ENCODE measurements around the gene CMIP. TPM values are rescaled to one million over a fixed set of nuclear protein-coding genes. Genes with fewer than 3 reads are reported as not detected.
"Not testable (repeated sequence)": the region's sequence is repeated elsewhere in the genome, so short reads cannot be mapped to it uniquely, and the experiment has no call there.

Gene CMIP
- total RNA-seq, 1 donor from 2014 or later: 59.8 TPM

DNA sequence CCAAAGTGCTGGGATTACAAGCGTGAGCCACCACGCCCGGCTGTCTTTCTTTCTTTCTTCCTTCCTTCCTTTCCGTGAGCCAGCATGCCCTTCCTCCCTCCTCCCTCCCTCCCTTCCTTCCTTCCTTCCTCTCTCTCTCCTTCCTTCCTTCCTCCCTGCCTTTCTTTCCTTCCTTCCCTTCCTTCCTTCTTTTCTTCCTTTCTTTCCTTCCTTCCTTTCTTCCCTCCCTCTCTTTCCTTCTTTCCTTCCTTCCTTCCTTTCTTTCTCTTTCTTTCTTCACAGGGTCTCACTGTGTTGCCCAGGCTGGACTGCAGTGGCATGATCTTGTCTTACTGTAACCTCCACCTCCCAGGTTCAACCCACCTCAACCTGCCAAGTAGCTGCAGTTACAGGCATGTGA, 283.8 kb downstream of the CMIP start:
- intact Hi-C loops (cut with micrococcal nuclease): no loop called here

DNA sequence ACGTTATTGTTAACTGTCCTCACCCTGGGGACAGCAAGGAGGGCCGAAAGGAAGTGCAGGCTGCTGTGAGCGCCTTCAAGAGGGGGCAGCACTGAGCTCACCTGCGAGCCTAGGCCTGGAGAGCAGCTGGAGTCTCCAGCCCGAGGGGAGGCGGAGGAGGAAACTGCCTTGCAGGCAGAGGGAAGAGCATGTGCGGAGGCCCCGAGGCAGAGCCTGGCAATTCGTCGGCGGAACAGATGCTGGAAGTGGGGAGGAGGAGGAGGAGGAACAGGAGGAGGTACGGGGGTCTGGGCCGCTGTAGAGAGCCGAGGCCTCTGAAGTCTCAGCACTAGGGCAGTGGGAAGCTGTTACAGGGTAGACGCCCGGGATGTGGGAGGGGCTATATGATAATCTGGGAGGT, 284.8 kb downstream of the CMIP start:
- intact Hi-C loops (cut with micrococcal nuclease): no loop called here

DNA sequence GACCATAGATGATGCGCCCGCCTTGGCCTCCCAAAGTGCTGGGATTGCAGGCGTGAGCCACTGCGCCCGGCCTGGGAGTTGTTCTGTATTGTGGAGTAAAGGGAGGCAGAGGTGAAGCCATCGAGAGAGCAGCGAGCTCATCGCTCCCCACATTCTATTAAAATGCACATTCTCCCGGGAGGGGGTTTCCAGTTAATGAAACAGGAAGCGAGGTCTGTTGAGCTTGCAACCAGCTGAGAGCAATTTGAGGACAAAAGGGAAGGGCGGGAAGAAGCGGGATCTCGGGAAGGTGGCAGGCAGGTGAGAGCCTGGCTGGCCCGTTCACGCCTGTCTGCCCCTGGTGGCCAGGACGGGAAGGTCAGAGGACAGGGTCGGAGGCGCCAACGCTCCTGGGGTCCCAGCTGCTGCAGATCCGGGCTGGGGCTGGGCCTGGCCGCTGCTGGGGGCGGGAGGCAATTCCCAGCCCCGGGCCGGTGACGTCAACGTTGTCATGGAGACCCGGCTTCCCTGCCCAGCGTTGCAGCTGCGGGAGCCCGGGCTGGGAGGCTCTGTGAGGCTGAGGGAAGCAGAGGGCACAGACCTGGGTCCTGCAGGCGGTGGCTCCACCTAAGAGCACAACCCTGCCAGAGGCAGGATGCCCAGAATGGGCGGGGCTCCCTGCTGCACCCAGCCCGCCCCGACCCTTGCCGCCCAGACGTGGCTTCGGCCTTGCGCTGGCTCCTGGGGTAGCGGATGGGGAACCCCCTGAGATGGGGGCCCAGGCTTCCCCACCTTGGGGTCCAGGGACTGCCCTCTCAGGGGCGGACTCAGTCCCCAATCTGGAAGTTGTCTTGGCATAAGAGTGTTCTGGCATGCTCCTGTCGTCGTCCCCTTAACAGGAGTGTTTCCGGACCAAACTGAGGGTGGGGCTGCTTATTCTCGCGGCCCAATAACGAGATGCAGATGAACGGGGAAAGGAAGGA, 285.8 kb downstream of the CMIP start:
- intact Hi-C loops (cut with micrococcal nuclease): loop anchor here (1.0 to 10.0 kb wide), 3 partner anchors 16 to 1206 kb away; no protein-coding TSS in a partner anchor

DNA sequence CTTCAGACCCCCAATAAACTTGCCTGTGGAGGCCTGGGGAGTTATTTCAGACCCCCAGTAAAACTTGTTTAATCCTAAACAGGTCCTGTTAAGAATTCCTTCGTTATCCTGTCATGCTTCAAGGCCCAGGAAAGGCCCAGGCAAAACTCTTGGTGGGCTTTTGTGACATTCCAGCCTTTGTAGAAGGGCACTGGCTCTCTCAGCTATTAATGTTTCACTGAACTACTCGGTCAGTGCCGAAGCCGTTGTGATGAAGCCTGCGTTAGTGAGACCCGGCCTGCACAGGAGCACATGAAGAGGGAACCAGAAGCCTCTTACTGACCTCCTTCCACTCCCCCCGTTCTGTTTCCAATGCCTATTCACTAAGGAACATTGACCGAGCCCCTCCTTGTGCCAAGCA, 287.0 kb downstream of the CMIP start:
- intact Hi-C loops (cut with micrococcal nuclease): loop anchor here (2.0 to 10.0 kb wide), 2 partner anchors 329 to 1207 kb away; no protein-coding TSS in a partner anchor

DNA sequence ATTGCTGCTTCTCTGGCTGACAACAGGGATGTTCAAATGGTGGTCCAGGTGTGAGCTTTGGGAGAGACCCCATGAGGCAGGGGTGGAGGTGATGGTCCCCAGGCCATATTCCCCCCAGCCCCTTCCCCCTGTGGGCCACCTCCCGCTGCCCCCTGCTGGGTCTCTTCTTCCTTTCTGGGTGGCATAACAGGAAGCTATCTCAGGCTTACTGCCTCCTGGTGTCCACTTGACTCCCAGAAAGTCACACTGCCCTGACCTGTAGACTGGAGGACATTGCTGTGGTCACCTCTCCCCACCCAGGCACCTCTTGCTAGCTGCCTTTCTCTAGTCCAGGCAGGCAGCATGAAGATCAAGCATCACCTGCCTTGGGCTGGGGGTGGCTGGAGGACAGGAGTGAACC, 288.1 kb downstream of the CMIP start:
- intact Hi-C loops (cut with micrococcal nuclease): loop anchor here (10.0 kb wide), 1 partner anchor 1208 kb away; no protein-coding TSS in a partner anchor

DNA sequence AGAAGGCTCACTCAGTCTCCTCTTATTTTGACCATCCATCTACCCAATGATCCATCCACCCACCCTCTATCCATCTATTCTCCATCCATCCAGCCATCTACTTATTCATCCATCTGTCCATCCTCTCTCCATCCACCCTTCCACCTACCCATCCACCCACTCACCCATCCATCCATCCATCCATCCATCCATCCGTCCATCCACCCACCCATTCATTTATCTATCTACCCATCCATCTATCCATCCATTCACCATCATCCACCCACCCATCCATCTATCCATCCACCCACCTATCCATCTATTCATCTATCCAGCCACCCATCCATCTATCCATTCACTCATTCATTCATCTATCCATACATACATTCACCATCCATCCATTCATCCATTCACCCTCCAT, 288.7 kb downstream of the CMIP start:
- intact Hi-C loops (cut with micrococcal nuclease): loop anchor here (10.0 kb wide), 1 partner anchor 1208 kb away; no protein-coding TSS in a partner anchor

DNA sequence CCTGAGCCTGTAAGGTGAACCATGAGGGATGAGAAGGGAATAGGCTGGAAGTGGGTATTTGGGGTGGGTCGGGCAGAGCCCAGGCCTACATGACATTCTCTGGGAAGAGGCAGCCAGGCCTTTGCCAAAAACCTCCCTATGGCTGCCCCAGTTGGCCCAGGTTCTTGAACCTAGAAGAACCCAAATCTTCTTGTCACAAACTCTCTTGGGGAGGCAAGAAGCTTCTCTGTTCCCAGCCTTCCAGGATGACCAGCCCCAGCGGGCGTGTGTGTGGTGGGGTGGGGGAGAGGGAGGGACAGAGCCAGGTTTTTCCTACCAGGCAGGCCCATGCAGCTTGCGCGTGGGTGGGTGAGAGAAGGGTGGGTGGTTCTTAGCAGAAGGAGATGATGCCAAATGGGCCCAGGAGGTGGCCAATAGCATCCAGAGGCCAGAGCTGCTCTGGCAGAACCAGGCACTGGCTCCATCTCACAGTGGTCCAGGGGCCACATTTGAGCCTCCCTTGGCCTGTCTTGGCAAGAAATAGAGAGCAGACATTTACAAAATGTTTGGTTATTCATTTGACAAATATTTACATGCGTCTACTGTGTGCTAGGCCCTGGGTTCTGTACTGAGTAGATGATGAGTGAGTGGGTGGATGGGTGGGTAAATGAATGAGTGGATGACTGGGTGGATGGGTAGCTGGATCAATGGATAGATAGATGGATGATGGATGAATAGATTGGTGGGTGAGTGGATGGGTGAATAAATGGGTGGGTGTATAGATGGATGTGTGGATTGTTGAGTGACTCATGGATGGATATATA, 290.2 kb downstream of the CMIP start:
- intact Hi-C loops (cut with micrococcal nuclease): loop anchor here (10.0 kb wide), 1 partner anchor 1210 kb away; no protein-coding TSS in a partner anchor

DNA sequence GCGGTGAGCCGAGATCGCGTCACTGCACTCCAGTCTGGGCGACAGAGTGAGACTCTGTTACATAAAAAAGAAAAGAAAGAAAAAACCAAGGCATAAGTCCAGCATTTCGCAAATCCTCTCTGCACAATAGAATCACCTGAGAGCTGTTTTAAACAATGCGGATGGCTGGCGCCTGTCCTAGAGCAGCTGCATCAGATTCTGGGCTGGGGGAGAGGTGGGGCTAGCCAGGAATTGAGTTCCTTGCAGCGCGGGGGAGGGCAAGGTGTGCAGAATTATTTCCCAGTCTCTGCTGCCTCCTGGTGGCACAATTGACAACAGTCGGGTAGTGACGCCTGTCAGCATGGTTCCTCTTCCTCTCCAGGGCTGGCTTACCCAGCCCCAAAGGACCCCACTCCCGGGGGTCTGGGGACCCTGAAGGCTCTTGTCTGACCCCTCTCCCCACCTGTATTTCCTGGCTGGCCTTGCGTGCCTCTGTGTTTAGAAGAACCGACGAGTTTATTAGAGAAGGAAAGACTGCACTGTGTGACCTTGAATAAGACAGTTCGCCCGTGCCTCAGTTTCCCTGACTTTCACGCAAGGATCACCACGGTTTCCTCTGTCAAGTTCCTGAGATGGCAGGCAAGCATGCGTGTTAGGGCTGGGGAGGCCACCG, 293.4 kb downstream of the CMIP start:
- intact Hi-C loops (cut with micrococcal nuclease): loop anchor here (1.0 to 10.0 kb wide), 13 partner anchors 15 to 1213 kb away; partner anchors contain the start of genes ATMIN, C16orf46 and GAN

DNA sequence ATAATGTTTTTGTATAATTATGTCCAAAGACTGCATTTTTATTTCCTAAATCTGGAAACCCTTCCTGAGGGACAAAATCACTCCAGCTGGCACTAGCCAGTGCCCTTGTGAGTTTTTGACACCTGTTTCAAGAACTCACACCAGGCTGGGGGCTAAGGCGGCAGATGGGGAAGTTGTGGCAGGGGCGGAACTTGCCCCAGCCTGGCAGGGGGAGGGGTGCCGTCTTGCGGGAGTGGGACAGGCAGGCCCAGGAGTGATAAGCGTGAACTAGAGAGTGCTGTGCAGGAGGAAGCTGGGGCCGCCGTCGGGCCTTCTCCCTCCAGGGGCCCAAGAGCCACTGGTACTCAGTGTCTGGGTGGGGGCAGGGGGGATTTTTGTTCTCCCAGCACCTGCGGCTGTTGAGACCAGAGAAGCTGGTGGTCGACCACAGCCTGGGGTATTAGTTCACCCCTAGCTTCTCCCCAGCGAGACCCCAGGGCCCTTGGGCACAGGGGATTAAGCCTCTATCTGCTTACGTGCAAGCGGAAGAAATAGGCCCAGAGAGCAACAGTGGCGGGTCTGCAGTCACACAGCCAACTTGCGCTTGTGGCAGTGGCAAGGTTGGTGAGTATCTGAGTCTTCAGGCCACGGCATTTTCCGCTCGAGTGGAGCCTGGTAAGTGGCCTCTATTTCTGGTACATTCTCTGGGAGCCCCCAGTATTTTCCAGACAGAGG, 294.3 kb downstream of the CMIP start:
- intact Hi-C loops (cut with micrococcal nuclease): loop anchor here (1.0 to 10.0 kb wide), 12 partner anchors 16 to 1214 kb away; partner anchors contain the start of genes ATMIN, C16orf46 and GAN

DNA sequence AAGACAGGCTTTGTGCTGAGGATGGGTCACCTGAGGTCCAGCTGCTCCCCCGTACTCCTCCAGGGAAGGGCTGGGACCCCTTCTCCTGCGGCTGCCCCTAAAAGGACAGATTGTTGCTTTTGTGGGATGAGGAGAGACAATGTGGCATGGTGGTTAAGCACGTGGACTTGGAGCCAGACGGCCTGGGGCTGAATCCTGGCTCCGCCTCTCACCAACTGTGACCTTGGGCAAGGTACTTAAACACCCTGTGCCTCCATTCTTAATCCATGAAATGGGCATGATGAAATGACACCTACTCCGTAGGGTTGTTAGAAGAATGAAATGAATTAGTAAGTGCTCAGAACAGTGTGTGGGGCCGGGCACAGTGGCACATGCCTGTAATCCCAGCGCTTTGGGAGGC, 294.9 kb downstream of the CMIP start:
- intact Hi-C loops (cut with micrococcal nuclease): loop anchor here (2.0 to 10.0 kb wide), 3 partner anchors 425 to 1215 kb away; partner anchors contain the start of genes C16orf46 and GAN

DNA sequence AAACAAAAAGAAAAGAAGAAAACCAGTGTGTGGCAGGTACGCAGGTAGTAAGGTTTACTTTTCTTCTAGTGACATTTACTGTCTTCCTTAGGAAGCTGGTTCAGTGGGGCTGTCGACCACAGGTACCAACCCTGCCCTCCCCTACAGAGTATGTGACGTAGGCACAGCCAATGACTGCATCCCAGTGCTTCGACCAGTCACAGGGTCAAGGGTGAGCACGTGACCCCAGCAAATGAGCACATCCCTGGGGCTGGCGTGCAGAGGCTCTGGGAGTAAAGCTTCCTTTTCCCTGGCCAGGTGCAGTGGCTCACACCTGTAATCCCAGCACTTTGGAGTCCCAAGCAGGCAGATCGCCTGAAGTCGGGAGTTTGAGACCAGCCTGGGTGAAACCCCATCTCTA, 295.6 kb downstream of the CMIP start:
- intact Hi-C loops (cut with micrococcal nuclease): no loop called here

DNA sequence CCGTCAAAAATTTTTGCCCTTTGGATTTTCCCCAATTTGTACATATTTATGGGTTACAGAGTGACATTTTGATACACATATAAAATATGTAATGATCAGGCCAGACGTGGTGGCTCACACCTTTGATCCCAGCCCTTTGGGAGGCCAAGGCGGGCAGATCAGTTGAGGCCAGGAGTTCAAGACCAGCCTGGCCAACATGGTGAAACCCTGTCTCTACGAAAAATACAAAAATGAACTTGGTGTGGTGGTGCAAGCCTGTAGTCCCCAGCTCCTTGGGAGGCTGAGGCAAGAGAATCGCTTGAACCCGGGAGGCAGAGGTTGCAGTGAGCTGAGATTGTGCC, 296.8 kb downstream of the CMIP start:
- intact Hi-C loops (cut with micrococcal nuclease): not testable (repeated sequence)

DNA sequence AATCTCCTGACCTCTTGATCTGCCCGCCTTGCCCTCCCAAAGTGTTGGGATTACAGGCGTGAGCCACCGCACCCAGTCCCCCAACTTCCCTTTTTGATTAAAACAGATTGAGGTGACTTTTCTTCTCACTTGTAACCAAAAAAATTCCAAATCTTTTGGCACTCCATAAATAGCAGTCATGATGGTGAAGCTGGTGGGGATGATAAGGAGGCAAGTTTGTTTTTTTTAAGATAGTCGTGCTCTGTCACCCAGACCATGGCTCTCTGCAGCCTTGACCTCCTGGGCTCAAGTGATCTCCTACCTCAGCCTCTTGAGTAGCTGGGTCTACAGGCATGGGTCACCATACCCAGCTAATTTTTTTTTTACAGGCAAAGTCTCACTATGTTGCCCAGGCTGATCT, 299.8 kb downstream of the CMIP start:
- intact Hi-C loops (cut with micrococcal nuclease): no loop called here

DNA sequence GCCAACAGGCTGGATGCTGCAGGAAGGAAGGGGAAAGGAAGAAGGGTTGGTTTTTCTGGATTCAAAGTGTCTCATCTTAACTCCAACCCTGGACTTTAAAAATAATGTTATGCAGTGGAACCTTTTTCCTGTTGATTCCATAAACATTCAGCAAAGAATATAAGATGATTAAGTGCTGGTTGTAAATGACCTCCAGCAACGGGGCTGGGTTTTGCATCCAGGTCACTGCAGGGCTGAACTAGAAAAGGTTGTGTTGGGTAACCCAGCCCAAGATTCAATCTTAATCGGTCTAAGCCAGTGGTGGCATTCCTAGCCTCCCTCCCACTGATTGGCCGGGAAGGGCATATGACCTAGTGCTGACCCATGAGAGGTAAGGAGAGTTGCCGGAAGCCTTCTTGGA, 300.3 kb downstream of the CMIP start:
- intact Hi-C loops (cut with micrococcal nuclease): no loop called here

DNA sequence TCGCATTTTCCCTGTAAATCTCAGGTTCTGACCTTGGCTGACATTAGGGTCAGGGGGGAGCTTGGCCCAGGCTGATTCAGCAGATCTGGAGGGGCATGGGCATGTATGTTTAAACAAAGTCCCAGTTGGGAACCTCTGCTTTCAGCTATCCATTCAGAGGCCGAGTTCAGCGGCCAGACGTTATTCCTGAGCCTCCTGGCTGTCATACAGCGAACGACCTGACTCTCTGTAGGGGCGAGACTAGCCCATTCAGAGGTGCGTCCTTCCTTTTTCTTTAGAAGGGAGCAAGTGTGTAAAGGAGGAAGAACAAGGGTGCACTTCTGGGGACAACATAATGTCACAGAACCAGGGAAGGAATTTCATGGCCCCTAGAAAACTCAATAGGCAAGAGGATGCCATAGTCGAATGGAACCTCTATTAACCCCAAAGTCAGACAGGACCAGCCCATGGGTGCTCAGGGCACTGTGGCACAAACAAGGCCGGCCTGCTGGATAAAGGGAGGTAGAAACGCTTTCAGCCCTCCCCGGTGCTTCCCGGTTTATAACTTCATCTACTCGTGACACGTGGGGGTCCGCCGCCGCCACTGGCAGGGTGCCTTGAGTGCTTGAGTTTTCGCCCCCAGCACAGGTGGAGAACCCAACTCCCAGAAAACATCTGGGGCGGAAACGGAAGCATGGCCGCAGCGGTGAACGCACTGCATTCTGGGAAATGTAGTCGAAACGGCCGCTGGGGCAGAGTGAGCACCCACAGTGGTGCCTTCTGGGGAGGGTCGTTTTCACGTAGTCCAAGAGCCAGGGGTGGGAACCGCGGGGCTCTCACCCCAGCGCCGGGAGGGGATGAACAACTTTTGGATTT, 301.3 kb downstream of the CMIP start:
- intact Hi-C loops (cut with micrococcal nuclease): loop anchor here (1.0 to 2.0 kb wide), 6 partner anchors 16 to 670 kb away; partner anchors contain the start of genes GAN, GCSH and PLCG2

DNA sequence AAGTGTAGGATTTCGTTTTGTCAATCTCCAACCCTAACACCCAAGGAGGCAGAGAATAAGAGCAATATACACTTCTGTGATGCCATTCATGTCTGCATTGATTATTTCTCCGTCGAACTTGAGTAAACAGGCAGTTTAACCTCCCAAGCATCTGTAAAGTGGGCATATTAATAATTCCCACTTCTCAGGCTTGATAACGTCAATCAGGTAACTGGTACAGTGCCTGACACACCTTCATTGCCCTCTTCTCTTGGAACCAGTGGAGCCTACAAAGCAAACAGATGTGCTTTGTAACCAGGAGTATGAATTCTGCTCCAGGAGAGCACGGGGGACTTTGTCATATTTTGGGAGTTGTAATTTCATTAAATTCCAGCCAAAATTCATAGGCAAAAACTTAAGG, 302.0 kb downstream of the CMIP start:
- intact Hi-C loops (cut with micrococcal nuclease): loop anchor here (1.0 to 2.0 kb wide), 6 partner anchors 16 to 670 kb away; partner anchors contain the start of genes GAN, GCSH and PLCG2

DNA sequence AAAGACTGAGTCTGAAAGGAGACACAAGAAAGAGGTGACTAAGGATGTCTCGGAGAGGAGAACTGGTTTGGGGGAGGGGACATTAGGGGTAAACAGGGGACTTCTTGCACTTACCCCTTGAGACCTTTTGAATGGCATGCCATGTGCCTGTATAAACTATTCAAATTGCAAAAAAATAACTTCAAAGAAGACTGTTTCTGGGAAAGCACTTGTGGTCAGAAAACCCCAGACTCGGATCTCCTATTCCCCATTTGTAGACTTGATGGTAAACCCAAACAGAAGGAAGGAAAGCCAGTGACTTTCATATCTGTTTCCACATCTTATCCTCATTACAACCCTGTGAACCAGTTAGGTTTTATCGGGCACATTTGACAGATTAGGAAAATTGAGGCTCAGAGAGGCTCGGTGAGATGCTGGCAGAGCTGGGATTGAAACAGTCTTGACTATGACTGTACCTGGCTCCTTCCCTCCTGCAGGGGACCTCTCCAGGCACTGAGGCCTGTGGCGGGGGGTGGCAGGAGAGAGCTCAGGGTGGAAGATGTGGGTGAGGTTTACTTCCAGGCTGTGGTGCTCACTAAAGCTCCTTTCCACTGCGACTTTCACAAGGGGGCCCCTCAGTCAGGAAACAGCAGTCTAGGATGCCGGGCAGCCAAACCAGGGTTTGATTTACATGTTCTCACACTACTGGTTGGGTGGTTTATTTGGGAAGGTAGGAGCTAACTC, 304.0 kb downstream of the CMIP start:
- intact Hi-C loops (cut with micrococcal nuclease): no loop called here

DNA sequence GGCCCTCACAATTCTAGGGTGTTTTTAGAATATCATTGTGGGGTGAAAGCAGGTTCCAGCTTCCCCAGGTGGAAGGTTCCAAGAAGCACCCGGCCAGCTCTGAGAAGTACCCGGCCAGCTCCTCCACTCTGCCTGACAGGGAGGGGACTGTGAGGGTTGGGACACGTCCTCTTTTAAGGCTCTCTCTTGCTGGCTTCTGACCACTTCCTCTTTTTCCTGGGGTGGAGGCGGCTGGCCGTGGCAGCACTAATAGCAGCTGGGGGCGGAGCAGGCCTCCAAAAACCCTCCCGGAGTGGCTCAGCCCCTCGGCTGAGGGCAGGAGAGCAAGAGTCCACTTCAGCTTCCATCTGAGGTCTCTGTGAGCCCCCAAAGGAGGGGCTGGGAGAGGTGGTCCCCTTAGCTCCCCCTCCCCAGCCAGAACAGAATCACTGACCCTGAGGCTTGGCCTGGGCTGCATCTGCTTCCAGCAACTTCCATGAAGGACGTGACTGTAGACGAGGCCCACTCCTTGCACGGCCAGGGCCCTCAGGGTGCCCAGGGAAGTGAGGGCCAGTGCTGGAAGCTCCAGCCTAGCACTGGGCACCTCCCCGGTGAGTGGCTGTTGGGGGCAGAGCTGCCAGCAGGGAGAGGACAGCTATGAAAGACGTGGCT, 307.7 kb downstream of the CMIP start:
- intact Hi-C loops (cut with micrococcal nuclease): no loop called here
